ENCODE data around the gene DOLK. TPM values are rescaled to one million over a fixed set of nuclear protein-coding genes. Genes with fewer than 3 reads are reported as not detected.

DOLK gene
- total RNA-seq, 4 donors from 2014 or later: 9.4 to 13.1 (median 12.3) TPM

GRCh38 chr9:128921881-128922763, 25.3 kb downstream of the DOLK start:
- peaks cover 0 to 60% (median 29%) of the 10 kb centered on the region in 4 donors for H3K4me1 ChIP-seq
- TF ChIP-seq POLR2A (IDR thresholded peaks at IDR 0.05) (no peak), EP300 (IDR thresholded peaks at IDR 0.05) (peak in 1 of 2 donors; percentile 43), CTCF (IDR thresholded peaks at IDR 0.05) (peak in 1 of 5 experiments; percentile 40)
- peak overlapping the region; percentile 81 to 98 (median 85) for H3K27ac ChIP-seq
- H3K27me3 ChIP-seq: no peaks in the 10 kb centered on the region
- peak; percentile 38 to 39 for DNase-seq (ENCODE audit: low spot score in 2 of 2)
- peaks cover 0 to 24% (median 0%) of the 10 kb centered on the region in 3 donors for H3K36me3 ChIP-seq
- H3K4me3 ChIP-seq: peak overlapping the region; percentile 41 to 70 (median 58)
- 4 to 21% methylated on average over 30 to 31 of the region's 32 CpGs for WGBS, 2 donors
- H3K9me3 ChIP-seq: no peaks in the 10 kb centered on the region

GRCh38 chr9:128920381-128921058, 26.9 kb downstream of the DOLK start, which contains the start of gene PHYHD1:
PHYHD1 (plus strand) TSS chr9:128920982; CDS start chr9:128922324, 1,342 bp downstream.
- Histone ChIP-seq H3K4me1 (peaks cover 3 to 76% (median 41%) of the 10 kb centered on the region in 4 donors), H3K27me3 (no peaks in the 10 kb centered on the region), H3K27ac (peak within 1 kb of the TSS; percentile 81 to 98 (median 85)), H3K4me3 (peak within 1 kb of the TSS; percentile 41 to 70 (median 58)), H3K9me3 (no peaks in the 10 kb centered on the region), H3K36me3 (peaks cover 0 to 28% (median 0%) of the 10 kb centered on the region in 3 donors)
- DNase-seq (ENCODE audit: low spot score in 2 of 2): peak; percentile 42 to 54
- 36 to 42% methylated on average over 12 of the region's 13 CpGs for WGBS, 2 donors
- TF ChIP-seq EP300 (IDR thresholded peaks at IDR 0.05): peak in 1 of 2 donors; percentile 76
- no peak for TF ChIP-seq POLR2A (IDR thresholded peaks at IDR 0.05)
- TF ChIP-seq CTCF (IDR thresholded peaks at IDR 0.05): no peak

- 60 to 62% methylated on average over 14 of the region's 14 CpGs for WGBS, 2 donors
- H3K4me3 ChIP-seq: no peak overlapping the region
- DNase-seq (ENCODE audit: low spot score in 2 of 2): no peak
- no peaks in the 10 kb centered on the region for H3K27me3 ChIP-seq
- peaks cover 3 to 86% (median 41%) of the 10 kb centered on the region in 4 donors for H3K4me1 ChIP-seq
- H3K9me3 ChIP-seq: no peaks in the 10 kb centered on the region
- H3K27ac ChIP-seq: peak overlapping the region; percentile 81 to 98 (median 85)
- peaks cover 0 to 28% (median 0%) of the 10 kb centered on the region in 3 donors for H3K36me3 ChIP-seq
- TF ChIP-seq CTCF (IDR thresholded peaks at IDR 0.05) (no peak), EP300 (IDR thresholded peaks at IDR 0.05) (no peak), POLR2A (IDR thresholded peaks at IDR 0.05) (no peak)
Observed at GRCh38 chr9:128919402-128920089, 27.9 kb downstream of the DOLK start.

- H3K4me1 ChIP-seq: peaks cover 3 to 92% (median 43%) of the 10 kb centered on the region in 4 donors
- H3K4me3 ChIP-seq: no peak overlapping the region
- H3K27me3 ChIP-seq: no peaks in the 10 kb centered on the region
- no peaks in the 10 kb centered on the region for H3K9me3 ChIP-seq
- peaks cover 0 to 28% (median 0%) of the 10 kb centered on the region in 3 donors for H3K36me3 ChIP-seq
- 36 to 56% methylated on average over 2 of the region's 2 CpGs for WGBS, 2 donors
- DNase-seq (ENCODE audit: low spot score in 2 of 2): no peak
- peak overlapping the region; percentile 81 to 98 (median 85) for H3K27ac ChIP-seq
- TF ChIP-seq POLR2A (IDR thresholded peaks at IDR 0.05) (no peak), EP300 (IDR thresholded peaks at IDR 0.05) (no peak), CTCF (IDR thresholded peaks at IDR 0.05) (no peak)
Observed at GRCh38 chr9:128918921-128919320, 28.5 kb downstream of the DOLK start.
